ENCODE data around the gene OR6Q1. TPM values are rescaled to one million over a fixed set of nuclear protein-coding genes. Genes with fewer than 3 reads are reported as not detected.

The OR6Q1 gene
- total and polyA plus RNA-seq, 2 of the 13 experiments (the other 11 are each of a cell fraction or from before 2014, with no cell fraction given) = not detected

DNA sequence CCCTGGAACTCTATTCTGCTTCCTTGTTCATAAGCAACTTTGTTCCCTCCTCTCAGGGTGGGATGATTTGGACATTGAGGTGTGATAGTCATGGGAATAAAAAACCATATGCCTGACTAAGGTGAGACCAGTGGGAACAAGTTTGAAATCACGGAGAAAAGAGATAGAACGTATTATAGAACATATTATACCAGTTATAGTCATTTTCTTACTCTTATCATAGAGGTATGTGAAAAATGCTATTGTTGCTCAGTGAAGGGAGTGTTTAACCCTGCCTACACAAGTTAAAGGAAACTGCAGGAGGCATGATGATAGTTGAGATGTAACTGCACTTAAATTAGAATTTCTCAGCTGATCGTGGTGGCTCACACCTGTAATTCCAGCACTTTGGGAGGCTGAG, 15.5 kb downstream of the OR6Q1 start (continued):
- TF ChIP-seq, protein P1, sequence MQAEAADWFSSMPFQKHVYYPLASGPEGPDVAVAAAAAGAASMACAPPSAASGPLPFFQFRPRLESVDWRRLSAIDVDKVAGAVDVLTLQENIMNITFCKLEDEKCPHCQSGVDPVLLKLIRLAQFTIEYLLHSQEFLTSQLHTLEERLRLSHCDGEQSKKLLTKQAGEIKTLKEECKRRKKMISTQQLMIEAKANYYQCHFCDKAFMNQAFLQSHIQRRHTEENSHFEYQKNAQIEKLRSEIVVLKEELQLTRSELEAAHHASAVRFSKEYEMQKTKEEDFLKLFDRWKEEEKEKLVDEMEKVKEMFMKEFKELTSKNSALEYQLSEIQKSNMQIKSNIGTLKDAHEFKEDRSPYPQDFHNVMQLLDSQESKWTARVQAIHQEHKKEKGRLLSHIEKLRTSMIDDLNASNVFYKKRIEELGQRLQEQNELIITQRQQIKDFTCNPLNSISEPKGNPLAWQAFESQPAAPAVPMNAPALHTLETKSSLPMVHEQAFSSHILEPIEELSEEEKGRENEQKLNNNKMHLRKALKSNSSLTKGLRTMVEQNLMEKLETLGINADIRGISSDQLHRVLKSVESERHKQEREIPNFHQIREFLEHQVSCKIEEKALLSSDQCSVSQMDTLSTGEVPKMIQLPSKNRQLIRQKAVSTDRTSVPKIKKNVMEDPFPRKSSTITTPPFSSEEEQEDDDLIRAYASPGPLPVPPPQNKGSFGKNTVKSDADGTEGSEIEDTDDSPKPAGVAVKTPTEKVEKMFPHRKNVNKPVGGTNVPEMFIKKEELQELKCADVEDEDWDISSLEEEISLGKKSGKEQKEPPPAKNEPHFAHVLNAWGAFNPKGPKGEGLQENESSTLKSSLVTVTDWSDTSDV (CRISPR knock-in tag; IDR thresholded peaks at IDR 0.05) = no peak
- TF ChIP-seq ZNF629 (CRISPR knock-in tag; conservative IDR thresholded peaks at IDR 0.05) = no peak
- TF ChIP-seq SMARCE1 (IDR thresholded peaks at IDR 0.05; ENCODE audit: borderline replicate concordance) = no peak
- no peak for TF ChIP-seq RBAK (CRISPR knock-in tag; IDR thresholded peaks at IDR 0.05)

DNA sequence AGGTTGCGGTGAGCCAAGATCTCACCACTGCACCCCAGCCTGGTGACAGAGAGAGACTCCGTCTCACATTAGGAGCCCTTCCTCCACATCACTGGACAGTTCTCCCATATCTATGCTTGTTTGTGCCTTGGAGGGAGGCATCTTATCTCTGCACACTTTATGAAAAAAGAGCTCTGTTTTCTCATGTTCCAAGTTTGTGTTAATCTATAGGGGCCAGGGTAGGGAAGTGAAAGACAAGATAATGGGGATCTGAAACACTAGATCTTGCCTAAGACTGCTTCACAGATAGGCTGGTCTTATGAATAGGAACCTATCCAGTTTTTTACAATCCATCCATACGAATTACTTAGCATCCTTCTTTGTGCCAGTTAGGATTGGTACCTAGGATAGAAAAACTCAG, 17.1 kb downstream of the OR6Q1 start:
- Histone ChIP-seq H4K20me1 (ENCODE audit: insufficient read depth, low read length) (no peaks in the 10 kb centered on the region), H3K9me3 (ENCODE audit: low read length) (no peaks in the 10 kb centered on the region), H3K9ac (ENCODE audit: insufficient read depth, low read depth, low read length) (no peak overlapping the region), H3K4me3 (replicated peaks in 1 of 3; ENCODE audit: insufficient read depth in 1 of 3, low read depth in 2 of 3, low read length in 3 of 3) (no peak overlapping the region), H3K4me2 (ENCODE audit: low read depth, low read length) (no peak overlapping the region), H2AFZ (ENCODE audit: low read length) (no peak overlapping the region), H3K36me3 (replicated peaks in 1 of 2; ENCODE audit: control insufficient read depth in 1 of 2, insufficient read depth in 2 of 2, low read length in 2 of 2) (no peaks in the 10 kb centered on the region), H3K79me2 (ENCODE audit: insufficient read depth, low read length) (no peaks in the 10 kb centered on the region), H3K27ac (ENCODE audit: extremely low read length, insufficient read depth, low read length) (no peak overlapping the region), H3K4me1 (ENCODE audit: insufficient read depth, low read length) (peaks cover 10% of the 10 kb centered on the region; the same call in 1 of the 2 replicates), H3K27me3 (ENCODE audit: control insufficient read depth in 1 of 2, insufficient read depth in 2 of 2, low read length in 2 of 2) (no peaks in the 10 kb centered on the region)
- ChIA-PET POLR2A (no interaction called here), CTCF (ENCODE audit: low intra/inter-chr PET ratio, low total read pairs) (no interaction called here)
- in situ Hi-C loops (cut with HindIII; ENCODE audit: extremely low pct_ligation_motif_present, low pct_unique_long_range_greater_than_20kb) (no loop called here), intact Hi-C loops (cut with micrococcal nuclease; ENCODE audit: unreplicated experiment) (no loop called here)
- 60% methylated on average over 3 of the region's 3 CpGs for WGBS (ENCODE audit: low lambda C conversion rate)
- no TSS peak for BruUV-seq (replicated peaks)
- ATAC-seq (no peak), FAIRE-seq (no peak), DNase-seq (ENCODE audit: low spot score) (no peak)
- TF ChIP-seq, protein P2, sequence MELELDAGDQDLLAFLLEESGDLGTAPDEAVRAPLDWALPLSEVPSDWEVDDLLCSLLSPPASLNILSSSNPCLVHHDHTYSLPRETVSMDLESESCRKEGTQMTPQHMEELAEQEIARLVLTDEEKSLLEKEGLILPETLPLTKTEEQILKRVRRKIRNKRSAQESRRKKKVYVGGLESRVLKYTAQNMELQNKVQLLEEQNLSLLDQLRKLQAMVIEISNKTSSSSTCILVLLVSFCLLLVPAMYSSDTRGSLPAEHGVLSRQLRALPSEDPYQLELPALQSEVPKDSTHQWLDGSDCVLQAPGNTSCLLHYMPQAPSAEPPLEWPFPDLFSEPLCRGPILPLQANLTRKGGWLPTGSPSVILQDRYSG (CRISPR knock-in tag; IDR thresholded peaks at IDR 0.05) = no peak
- TF ChIP-seq, protein P3, sequence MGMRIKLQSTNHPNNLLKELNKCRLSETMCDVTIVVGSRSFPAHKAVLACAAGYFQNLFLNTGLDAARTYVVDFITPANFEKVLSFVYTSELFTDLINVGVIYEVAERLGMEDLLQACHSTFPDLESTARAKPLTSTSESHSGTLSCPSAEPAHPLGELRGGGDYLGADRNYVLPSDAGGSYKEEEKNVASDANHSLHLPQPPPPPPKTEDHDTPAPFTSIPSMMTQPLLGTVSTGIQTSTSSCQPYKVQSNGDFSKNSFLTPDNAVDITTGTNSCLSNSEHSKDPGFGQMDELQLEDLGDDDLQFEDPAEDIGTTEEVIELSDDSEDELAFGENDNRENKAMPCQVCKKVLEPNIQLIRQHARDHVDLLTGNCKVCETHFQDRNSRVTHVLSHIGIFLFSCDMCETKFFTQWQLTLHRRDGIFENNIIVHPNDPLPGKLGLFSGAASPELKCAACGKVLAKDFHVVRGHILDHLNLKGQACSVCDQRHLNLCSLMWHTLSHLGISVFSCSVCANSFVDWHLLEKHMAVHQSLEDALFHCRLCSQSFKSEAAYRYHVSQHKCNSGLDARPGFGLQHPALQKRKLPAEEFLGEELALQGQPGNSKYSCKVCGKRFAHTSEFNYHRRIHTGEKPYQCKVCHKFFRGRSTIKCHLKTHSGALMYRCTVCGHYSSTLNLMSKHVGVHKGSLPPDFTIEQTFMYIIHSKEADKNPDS (CRISPR knock-in tag; IDR thresholded peaks at IDR 0.05) = no peak
- no peak for TF ChIP-seq SAP130 (CRISPR knock-in tag; IDR thresholded peaks at IDR 0.05; ENCODE audit: low read depth)
- TF ChIP-seq, protein P4, sequence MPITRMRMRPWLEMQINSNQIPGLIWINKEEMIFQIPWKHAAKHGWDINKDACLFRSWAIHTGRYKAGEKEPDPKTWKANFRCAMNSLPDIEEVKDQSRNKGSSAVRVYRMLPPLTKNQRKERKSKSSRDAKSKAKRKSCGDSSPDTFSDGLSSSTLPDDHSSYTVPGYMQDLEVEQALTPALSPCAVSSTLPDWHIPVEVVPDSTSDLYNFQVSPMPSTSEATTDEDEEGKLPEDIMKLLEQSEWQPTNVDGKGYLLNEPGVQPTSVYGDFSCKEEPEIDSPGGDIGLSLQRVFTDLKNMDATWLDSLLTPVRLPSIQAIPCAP (CRISPR knock-in tag; IDR thresholded peaks at IDR 0.05; ENCODE audit: low read depth) = no peak
- no peak for TF ChIP-seq SMAD1 (CRISPR knock-in tag; IDR thresholded peaks at IDR 0.05; ENCODE audit: borderline replicate concordance, low read depth)
- no peak for TF ChIP-seq POLR2A (IDR thresholded peaks at IDR 0.05; ENCODE audit: insufficient read depth in 1 of 2, low read depth in 2 of 2, low read length in 2 of 2)
- TF ChIP-seq ZNF746 (CRISPR knock-in tag; IDR thresholded peaks at IDR 0.05) = no peak
- TF ChIP-seq RFX1 (IDR thresholded peaks at IDR 0.05) = no peak
- no peak for TF ChIP-seq ZNF224 (CRISPR knock-in tag; IDR thresholded peaks at IDR 0.05)
- no peak for TF ChIP-seq U2AF1 (optimal IDR thresholded peaks at IDR 0.05; ENCODE audit: low read depth, low read length)
- TF ChIP-seq ZSCAN21 (CRISPR knock-in tag; IDR thresholded peaks at IDR 0.05; ENCODE audit: borderline replicate concordance) = no peak
- no peak for TF ChIP-seq PHF21A (CRISPR knock-in tag; IDR thresholded peaks at IDR 0.05)
- no peak for TF ChIP-seq ZFYVE20 (CRISPR knock-in tag; IDR thresholded peaks at IDR 0.05; ENCODE audit: borderline replicate concordance, low read depth)
- TF ChIP-seq NR2F2 (IDR thresholded peaks at IDR 0.05; ENCODE audit: borderline replicate concordance, low read depth) = no peak
- no peak for TF ChIP-seq TCF7L2 (IDR thresholded peaks at IDR 0.05; ENCODE audit: low read depth, low read length)
- TF ChIP-seq ZNF180 (CRISPR knock-in tag; IDR thresholded peaks at IDR 0.05; ENCODE audit: borderline replicate concordance, low read depth) = no peak
